Activated naive CD4-positive, alpha-beta T cell treated with anti-CD3 and anti-CD28 coated beads, Interleukin-2, amount 50 U/mL, for 16 hours (primary cell): ENCODE results near the gene MMP24.
"Not testable (repeated sequence)": the region's sequence is repeated elsewhere in the genome, so short reads cannot be mapped to it uniquely, and the experiment has no call there.

Source experiments
- DNase-seq: peaks from one replicate; pipeline ENCODE4 v3.0.0-alpha.2; 2020

MMP24 gene

DNA sequence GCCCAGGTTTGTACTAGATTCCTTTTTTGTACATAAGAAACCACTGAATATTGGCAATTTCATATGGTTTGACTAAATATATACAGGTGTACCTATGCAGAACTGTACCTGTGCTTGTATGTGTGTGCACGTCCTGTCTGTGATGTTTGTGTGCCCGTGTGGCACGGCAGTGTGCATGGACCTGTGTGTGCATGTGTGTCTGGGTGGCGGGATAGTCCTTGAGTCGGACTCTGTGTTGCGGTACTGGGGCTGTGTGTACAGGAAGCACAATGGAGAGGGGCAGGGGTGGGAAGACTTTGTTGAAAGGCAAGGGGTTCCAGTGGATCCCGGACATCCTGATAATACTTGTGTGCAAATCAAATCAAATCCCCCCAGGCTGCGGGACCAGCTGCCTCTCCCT lies 69.2 kb downstream of the MMP24 start:
- DNase-seq = no peak

- DNase-seq = no peak
These were observed 69.6 kb downstream of the MMP24 start for GRCh38 chr20:35296101-35296554.

- DNase-seq = no peak
These were observed 70.7 kb downstream of the MMP24 start for GRCh38 chr20:35297155-35297554.

DNA sequence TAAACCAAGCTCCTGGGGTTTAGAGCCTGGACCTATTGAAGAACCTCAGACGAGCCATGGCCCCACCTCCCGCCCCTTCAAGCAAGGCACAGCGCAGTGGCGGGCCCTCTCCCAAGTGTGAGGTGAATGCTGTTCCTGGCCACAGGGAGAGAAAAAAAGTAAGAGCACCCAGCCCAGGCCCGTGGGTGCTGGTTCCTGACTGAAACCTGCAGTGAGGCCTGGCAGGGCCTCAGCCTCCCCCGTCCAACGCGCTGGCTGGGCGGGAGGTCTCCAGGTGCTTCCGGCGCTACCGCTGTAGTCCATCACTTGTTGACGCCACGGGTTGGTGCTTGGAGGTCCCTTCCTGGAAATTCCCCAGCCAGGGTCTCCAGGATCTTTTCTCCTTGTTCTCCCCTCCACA lies 71.2 kb downstream of the MMP24 start:
- DNase-seq = no peak

DNA sequence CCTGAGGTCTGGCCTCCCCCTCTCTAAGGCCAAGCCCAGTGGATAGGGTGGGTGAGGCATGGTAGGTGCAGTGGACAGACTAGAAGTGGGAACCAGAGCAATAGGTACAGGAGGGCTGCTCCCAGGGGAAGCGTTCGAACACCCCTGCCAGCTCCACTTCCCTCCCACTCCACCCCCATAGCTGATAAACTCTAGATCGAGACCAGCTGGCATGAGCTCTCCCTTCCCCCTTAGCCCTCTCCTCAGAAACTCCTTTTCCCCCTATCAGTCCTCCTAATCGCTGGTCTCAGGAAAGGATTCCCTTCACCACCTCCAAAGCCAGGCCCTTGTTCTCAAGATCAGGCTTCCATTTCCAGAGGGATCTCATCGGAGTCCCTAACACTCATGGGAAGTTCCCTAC lies 71.8 kb downstream of the MMP24 start:
- DNase-seq = no peak

DNA sequence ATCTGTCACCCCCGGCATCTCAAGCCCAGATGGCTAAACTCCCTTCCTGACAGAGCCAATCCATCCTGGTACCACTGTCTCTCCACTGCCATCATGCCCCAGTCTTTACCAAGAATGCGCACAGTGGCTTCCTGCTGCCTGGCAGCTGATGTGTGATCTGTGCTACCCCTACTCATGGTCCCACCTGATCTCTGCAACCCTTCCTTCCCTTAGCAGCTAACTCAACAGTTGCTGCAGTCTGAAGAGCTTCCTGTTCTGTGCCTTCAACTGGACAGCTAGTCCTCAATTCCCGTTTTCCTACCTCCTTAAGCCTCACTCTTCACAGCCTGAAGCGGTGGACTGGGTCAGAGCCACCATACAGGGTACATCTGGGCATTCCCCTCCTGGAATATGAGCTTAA lies 73.3 kb downstream of the MMP24 start:
- DNase-seq = no peak

- DNase-seq = no peak
These were observed 74.2 kb downstream of the MMP24 start for GRCh38 chr20:35300469-35301262.

- DNase-seq = no peak
These were observed 74.9 kb downstream of the MMP24 start for GRCh38 chr20:35301426-35301825.

DNA sequence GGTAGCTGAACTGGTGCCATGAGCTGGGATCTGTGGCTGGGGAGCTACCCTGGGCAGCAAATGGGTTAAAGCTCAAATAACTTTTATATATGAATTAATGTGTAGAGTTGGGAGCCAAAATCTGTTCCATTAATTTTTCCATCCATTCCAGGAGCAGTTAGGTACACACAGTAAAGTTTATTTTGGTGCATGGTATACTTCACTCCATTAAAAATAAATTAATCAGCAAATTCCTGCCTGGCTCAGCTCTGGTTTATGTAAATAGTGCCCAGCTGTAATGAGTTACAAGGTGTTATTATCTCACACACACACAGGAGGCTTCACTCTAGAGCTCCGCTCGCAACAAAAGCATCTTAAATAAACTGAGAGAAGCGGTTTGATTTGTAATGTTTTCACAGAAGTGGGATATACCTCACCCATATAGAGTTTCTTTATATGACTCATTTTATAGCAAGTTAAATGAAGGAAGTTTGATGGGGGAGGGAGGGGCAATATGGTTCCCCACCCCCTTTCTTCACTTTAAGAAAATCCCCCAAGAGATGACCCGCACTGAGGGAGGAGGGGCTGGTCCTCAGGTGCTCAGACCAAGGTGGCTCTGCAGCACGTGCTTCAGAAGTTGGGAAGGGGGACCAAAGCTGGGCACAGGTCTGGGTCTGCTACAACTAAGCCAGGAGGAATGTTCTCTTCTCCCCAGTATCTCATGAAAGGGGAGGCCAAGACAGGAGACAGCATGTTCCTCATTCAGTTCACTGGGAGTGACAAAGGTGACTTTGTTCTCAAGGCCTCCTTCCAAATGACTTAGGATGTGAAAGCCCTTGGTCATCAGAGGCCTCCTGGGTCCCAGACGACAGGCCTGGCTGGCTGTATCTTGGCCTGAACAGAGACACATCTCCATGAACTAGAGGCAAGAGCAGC lies 76.2 kb downstream of the MMP24 start:
- no peak for DNase-seq

GRCh38 chr20:35303382-35303734 lies 76.9 kb downstream of the MMP24 start:
- no peak for DNase-seq

DNA sequence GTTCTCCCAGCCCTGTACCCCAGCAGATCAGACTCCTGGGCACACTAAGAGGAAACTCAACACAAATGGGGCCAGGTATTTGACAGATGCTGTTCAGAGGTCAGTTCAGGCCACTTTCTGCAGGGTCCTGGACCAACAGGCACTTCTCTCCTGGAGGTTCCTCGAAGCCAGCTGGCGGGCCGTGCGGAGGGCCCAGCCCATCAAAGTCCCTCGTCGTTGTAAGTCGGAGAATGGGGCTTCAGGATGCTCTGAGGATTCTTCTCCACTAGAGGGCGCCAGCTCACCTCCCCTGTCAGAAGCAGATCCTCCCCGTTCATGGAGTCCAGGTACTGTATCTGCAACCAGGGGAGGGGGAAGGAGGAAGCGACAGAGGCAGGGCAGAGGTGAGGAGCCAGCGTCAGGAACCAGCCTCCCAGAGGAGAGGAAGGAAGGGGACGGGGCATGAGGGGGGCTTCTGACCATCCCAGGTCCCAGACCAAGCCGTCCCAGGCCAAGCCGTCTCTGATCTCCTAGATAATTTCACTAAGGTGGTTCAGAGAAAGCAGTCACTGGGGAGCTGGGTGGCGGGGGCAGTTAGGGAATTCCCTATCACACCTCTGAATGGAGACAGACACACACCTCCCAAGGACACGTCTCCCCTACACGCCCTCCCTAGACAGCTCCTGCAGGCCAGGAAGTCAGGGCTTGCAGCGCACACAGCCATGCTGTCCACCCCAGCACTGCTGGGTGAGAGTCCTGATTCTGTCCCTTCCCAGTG lies 77.4 kb downstream of the MMP24 start:
- peak; percentile 80 for DNase-seq

- DNase-seq = no peak
These were observed 78.5 kb downstream of the MMP24 start for GRCh38 chr20:35304956-35305355.

GRCh38 chr20:35305682-35306556 lies 79.4 kb downstream of the MMP24 start:
- DNase-seq = peak; percentile 71

- no peak for DNase-seq
These were observed 80.5 kb downstream of the MMP24 start for GRCh38 chr20:35306931-35307517.

- DNase-seq = no peak
These were observed 81.5 kb downstream of the MMP24 start for GRCh38 chr20:35307666-35308653.

DNA sequence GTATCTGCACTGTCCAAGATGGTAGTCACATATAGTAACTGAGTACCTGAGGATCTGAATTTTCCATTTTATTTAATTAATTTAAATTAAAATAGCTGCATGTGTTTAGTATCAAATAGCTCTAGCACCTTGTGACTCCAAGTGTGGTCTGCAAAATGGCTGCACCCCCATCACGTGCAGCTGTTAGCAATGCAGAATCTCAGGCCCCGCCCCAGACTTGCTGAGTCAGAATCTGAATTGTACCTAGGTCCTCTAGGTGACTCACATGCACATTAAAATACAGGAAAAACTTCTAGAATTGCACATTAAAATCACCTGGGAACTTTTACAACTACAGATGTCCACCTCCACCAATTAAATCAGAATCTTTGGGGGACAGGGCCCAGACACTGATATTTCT lies 84.9 kb downstream of the MMP24 start:
- DNase-seq = peak; percentile 66

- no peak for DNase-seq
These were observed 85.3 kb downstream of the MMP24 start for GRCh38 chr20:35311822-35312221.

GRCh38 chr20:35312318-35312717 lies 85.8 kb downstream of the MMP24 start:
- DNase-seq = no peak

DNA sequence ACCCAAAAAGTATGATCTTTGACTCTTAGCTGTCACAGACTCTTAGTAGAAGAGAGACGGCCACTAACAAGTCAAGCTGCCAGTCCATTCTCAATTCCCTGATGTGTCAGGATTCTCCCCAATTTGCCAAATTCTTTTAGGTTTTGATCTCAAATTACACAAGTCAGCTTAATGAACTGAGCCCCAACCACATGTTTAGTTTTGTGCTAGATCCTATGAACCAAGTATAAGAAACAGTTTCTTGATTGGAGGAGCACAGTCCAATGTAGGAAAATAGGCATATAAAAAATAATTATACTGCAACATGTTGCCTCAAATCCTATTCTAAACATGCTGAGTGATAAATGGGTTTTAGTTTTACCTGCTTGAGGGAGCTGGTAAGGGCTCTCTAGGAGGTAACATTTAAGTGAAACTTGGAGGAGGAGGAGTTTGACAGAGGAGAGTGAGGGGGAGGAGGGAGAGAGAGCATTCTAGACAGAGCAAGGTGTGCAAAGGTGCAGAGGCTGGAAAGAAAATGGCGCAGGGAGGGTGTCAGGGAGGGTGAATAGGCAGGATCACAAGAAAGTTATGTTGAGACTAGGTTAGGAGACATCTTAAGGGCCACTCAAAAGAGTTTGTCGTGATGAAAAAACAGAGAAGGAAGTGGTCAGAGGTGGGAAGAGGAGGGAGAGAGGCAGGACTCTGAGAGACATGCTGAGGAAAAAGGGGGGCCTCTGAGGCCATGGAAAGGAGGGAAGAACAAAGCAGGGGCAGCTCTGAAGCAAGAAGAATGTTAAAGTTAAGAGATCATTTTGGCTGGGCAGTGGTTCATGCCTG lies 88.5 kb downstream of the MMP24 start:
- DNase-seq = no peak

GRCh38 chr20:35315632-35316020 lies 89.1 kb downstream of the MMP24 start:
- not testable (repeated sequence) for DNase-seq
